Activated CD8-positive, alpha-beta T cell treated with anti-CD3 and anti-CD28 coated beads, Interleukin-2, amount 10 ng/mL, durations not matched to agents 7 days and 5 days (primary cell): ENCODE data around the gene SUGCT. TPM values are rescaled to one million over a fixed set of nuclear protein-coding genes. Genes with fewer than 3 reads are reported as not detected.
A peak's percentile ranks its signal among the peaks of the same experiment; 100 is the strongest.

Experiments
- ATAC-seq: fragments of 150-1000 bp; cut with Tn5 transposase; one replicate; pipeline ENCODE4 v1.10.0; 2021; ENCODE audit warnings: moderate library complexity
- CTCF ChIA-PET: fragments of 350-600 bp; sonication (Branson Sonifier 250); formaldehyde crosslinking; loops from one replicate; lab custom pipeline; 2021; ENCODE audit warnings: antibody characterized with exemption; lab: Charles Lee
- POLR2A ChIA-PET: fragments of 350-600 bp; sonication (Branson Sonifier 250); formaldehyde crosslinking; loops from one replicate; lab custom pipeline; 2021; ENCODE audit warnings: antibody characterized with exemption; lab: Charles Lee
- DNase-seq: peaks from one replicate; pipeline ENCODE4 v3.0.0-alpha.2; 2020
- H3K27ac Mint-ChIP-seq: one replicate; pipeline ENCODE4 v1.8.0; 2021; ENCODE audit warnings: mild to moderate bottlenecking, mixed read lengths
- H3K27me3 Mint-ChIP-seq: one replicate; pipeline ENCODE4 v1.8.0; 2021; ENCODE audit warnings: low read depth, mixed read lengths
- H3K36me3 Mint-ChIP-seq: one replicate; pipeline ENCODE4 v1.8.0; 2021; ENCODE audit warnings: low read depth, mixed read lengths
- H3K4me1 Mint-ChIP-seq: one replicate; pipeline ENCODE4 v1.8.0; 2021; ENCODE audit warnings: low read depth, mixed read lengths
- H3K4me3 Mint-ChIP-seq: one replicate; pipeline ENCODE4 v1.8.0; 2021; ENCODE audit warnings: mild to moderate bottlenecking, mixed read lengths
- H3K9me3 Mint-ChIP-seq: one replicate; pipeline ENCODE4 v1.8.0; 2022; ENCODE audit warnings: mixed read lengths; ENCODE audit not compliant: insufficient read depth
- total RNA-seq, 2 experiments: library from RNA; stranded (reverse); gene quantifications; one replicate each; pipeline ENCODE4 v1.2.3, GENCODE V29; 2021

The SUGCT gene
- total RNA-seq, 2 experiments from 2014 or later = 0.44 TPM; not detected in 1

DNA sequence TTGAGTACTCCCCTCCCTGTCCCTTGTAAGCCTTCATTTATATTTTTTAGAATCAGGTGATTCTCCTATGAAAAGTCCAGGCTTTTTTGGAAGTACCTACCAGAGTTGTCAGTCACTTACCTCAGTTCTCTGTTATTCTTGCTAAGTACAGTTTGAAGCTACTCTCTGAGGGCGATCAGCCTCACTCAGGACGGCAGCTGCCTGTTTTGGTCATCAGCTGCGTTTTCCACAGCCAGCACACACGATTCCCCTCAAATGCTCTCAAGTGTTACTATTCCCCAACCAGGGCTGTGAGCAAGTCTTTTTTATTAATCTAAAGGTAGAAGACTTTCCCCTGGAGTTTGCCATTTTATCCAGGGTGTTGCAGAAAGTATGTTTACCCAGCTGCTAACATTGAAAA lies 328.6 kb downstream of the SUGCT start:
- Mint-ChIP-seq H3K36me3 (no peaks in the 10 kb centered on the region), H3K9me3 (no peaks in the 10 kb centered on the region), H3K27ac (no peak overlapping the region), H3K4me3 (no peak overlapping the region), H3K27me3 (peaks cover 2% of the 10 kb centered on the region), H3K4me1 (peaks cover 8% of the 10 kb centered on the region)
- ChIA-PET CTCF (no interaction called here), POLR2A (interaction anchor here (0.7 kb wide), 1 partner anchor 479 kb away, joined by 3 read pairs; no protein-coding TSS in a partner anchor)
- ATAC-seq (no peak), DNase-seq (no peak)

DNA sequence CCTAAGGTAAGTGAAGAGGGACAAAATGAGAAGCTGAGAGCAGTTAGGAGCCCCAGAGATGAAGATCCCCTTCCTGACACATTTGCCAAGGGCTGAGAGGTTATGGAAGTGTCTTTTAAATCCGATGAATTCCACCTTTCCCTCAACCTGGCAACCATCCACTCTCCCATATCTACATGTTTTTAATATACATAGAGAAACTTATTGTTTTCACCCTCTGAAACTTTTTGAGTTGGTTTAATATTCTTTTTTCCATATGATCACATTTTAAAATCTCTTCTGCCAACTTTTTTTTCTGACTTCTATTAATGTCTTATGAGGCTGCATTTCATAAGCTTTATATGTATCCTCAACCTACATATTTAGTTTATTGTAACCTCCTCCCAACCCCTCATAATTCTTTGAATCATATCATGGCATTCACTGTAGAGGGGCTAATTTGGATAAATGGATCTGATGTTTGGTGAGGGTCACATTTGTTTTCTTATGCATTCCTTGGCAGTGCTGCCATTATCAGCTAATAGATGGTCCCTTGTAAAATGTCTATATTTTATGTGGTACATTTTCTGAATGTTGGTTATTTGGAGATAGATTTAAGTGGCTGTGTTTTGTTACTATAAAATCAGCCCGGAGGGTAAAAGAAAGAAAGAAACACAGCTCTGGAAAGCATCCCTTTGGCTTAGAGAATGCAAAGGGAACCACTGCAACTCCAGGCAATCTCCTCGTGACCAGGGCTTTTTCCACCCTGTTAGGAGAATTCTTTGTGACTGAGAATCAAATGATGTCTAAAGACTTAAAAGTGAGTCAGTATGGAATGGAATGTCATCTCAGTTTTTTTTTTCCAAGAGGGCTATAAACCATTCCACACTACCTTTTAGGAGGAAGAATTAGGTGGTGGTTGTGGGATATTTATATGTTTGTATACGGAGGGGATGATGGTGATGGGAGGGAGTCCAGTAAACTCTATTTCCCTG lies 334.4 kb downstream of the SUGCT start:
- ATAC-seq = no peak
- POLR2A ChIA-PET = interaction anchor here (0.6 kb wide), 1 partner anchor 48 kb away, joined by 4 read pairs; no protein-coding TSS in a partner anchor
- no peak for DNase-seq

DNA sequence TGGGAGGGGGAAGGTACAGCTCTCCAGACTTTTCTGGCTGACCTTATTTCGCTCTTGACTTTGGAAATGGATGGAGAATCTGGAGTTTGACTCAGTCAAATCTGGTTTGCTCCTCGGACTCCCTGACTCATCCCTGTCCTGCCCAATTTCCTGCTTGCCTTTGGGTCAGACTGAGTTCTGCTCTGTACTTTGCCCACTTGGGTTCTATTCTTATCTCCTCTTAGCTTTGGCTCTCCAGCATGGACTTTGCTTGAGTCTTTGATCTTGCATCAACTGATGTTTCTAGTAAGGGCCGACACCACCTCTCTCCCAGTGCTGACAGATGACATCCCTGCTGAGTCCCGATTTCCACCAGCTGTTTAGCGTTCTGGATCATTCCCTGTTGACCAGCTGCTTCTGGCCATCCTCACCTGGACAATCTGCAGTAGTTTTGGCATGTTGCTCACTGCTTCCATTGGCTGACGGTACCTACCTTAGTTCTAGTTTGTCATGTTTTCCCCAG lies 335.3 kb downstream of the SUGCT start:
- Mint-ChIP-seq H3K4me1 (peaks cover 12% of the 10 kb centered on the region), H3K4me3 (no peak overlapping the region), H3K27ac (no peak overlapping the region), H3K9me3 (no peaks in the 10 kb centered on the region), H3K36me3 (no peaks in the 10 kb centered on the region), H3K27me3 (peaks cover 4% of the 10 kb centered on the region)
- POLR2A ChIA-PET = no interaction called here
- DNase-seq (no peak), ATAC-seq (no peak)
- CTCF ChIA-PET = no interaction called here

More for the DNA sequence above, 334.4 kb downstream of the SUGCT start:
- H3K4me3 Mint-ChIP-seq = no peak overlapping the region
- CTCF ChIA-PET = no interaction called here
- no peaks in the 10 kb centered on the region for H3K36me3 Mint-ChIP-seq
- H3K27ac Mint-ChIP-seq = no peak overlapping the region
- peaks cover 2% of the 10 kb centered on the region for H3K4me1 Mint-ChIP-seq
- peaks cover 4% of the 10 kb centered on the region for H3K27me3 Mint-ChIP-seq
- H3K9me3 Mint-ChIP-seq = no peaks in the 10 kb centered on the region

DNA sequence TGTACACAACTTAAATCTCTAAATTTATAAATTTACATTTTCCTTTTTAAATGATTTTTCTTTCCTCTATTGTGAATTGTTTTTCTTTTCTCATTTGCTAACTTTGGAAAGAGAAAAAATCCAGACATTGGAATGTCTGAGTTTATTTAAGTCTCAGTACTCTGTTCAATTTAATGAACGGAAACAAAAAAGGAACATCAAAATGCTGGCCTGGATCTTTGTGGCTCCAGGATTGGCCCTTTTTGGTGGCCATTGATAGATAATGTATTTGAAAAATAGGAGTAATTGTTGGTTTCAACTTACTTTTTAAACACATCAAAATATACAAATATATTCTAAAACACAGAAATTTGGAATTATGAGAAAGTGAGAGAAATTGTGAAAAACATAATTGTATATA lies 336.0 kb downstream of the SUGCT start:
- Mint-ChIP-seq H3K9me3 (no peaks in the 10 kb centered on the region), H3K27ac (no peak overlapping the region), H3K27me3 (peaks cover 4% of the 10 kb centered on the region), H3K4me1 (peaks cover 18% of the 10 kb centered on the region), H3K4me3 (no peak overlapping the region), H3K36me3 (no peaks in the 10 kb centered on the region)
- no peak for DNase-seq
- POLR2A ChIA-PET = no interaction called here
- no peak for ATAC-seq
- CTCF ChIA-PET = no interaction called here

DNA sequence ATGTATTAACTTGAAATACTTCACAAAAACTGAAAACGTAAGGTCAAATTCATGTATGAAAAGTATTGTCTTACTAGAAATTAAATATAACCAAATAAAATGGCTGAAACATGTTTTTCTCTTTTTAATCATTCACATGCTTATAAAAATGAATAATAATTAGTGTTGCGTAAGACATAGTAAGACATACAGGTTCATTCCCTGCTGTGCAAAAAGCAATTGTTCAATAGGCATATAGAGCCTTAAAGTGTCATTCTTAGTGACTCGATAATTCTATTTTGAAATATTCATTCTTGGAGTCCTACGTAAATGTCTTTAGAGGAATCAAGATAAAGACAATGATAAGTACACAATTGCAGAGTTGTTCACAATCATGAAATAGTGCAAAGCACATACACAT lies 337.1 kb downstream of the SUGCT start:
- no peaks in the 10 kb centered on the region for H3K36me3 Mint-ChIP-seq
- CTCF ChIA-PET = no interaction called here
- no peak for ATAC-seq

DNA sequence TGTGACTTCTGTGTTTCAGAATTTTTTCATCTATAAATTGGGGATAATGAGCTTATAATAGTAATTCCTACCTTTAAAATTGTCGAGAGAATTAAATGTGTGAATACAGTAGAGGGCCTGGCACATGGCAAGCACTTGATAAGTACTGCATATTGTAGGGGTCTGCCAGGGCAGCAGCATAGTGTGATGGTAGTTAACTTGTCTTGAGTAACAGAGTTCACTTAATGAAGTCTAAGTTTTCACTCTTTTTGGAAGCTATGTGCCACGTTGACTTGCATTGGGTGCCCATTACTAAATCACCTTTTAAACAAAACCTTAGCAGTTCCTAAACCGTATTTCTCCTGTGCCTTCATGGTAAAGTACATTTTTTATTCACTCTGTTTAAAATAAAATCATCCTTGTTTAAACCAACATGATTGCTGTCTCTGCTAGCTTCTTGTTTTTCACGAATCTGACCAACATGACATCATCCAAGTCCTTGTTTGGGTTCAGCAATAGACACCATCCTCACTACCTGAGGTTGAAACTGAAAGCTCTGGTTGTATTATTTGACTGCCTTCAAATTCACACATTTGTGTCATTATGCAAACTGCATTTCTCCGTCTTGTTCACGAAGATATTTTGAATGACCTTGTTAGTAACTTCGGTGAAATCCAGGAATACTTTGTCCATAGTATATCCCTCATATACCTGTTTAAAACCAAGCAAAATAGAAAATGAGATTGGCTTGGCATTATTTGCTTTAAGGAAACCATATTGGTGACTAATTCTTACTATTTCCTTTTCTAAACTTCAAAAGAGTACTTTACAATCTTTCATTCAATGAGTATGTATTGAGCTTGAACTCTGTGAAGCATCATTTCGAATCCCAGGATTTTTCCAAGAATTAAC lies 340.2 kb downstream of the SUGCT start:
- Mint-ChIP-seq H3K9me3 (no peaks in the 10 kb centered on the region), H3K27me3 (peaks cover 4% of the 10 kb centered on the region), H3K4me3 (no peak overlapping the region), H3K36me3 (no peaks in the 10 kb centered on the region), H3K27ac (no peak overlapping the region), H3K4me1 (peaks cover 24% of the 10 kb centered on the region)
- peak; percentile 26 for DNase-seq
- ATAC-seq = peak; percentile 77
- ChIA-PET CTCF (interaction anchor here (0.8 to 1.8 kb wide), 3 partner anchors 9 to 242 kb away, joined by 3 to 6 read pairs (median 5); no protein-coding TSS in a partner anchor), POLR2A (no interaction called here)

More for the DNA sequence above, 337.1 kb downstream of the SUGCT start:
- Mint-ChIP-seq H3K9me3 (no peaks in the 10 kb centered on the region), H3K4me1 (peaks cover 22% of the 10 kb centered on the region), H3K27ac (no peak overlapping the region), H3K27me3 (peaks cover 4% of the 10 kb centered on the region), H3K4me3 (no peak overlapping the region)
- POLR2A ChIA-PET = no interaction called here
- DNase-seq = no peak

DNA sequence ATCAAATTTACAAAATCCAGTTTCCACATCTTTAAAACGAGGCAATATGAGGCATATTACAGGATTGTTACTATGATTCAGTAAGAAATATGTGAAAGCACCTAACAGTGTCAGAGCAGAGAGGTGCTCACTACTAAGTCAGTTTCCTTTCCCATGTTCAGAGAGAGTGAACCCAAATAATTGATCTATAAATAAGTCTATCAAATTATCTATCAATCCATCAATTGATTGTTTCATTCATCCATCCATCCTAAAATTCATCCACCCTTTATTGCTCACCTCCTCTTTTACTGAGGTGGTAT lies 340.8 kb downstream of the SUGCT start:
- H3K36me3 Mint-ChIP-seq = no peaks in the 10 kb centered on the region
- no peaks in the 10 kb centered on the region for H3K9me3 Mint-ChIP-seq
- no peaks in the 10 kb centered on the region for H3K27me3 Mint-ChIP-seq
- H3K4me1 Mint-ChIP-seq = peaks cover 24% of the 10 kb centered on the region
- ATAC-seq (no peak), DNase-seq (no peak)
- H3K4me3 Mint-ChIP-seq = no peak overlapping the region
- POLR2A ChIA-PET = interaction anchor here (0.6 kb wide), 1 partner anchor 8 kb away, joined by 3 read pairs; no protein-coding TSS in a partner anchor
- CTCF ChIA-PET = interaction anchor here (1.8 kb wide), 1 partner anchor 9 kb away, joined by 5 read pairs; no protein-coding TSS in a partner anchor
- H3K27ac Mint-ChIP-seq = no peak overlapping the region

DNA sequence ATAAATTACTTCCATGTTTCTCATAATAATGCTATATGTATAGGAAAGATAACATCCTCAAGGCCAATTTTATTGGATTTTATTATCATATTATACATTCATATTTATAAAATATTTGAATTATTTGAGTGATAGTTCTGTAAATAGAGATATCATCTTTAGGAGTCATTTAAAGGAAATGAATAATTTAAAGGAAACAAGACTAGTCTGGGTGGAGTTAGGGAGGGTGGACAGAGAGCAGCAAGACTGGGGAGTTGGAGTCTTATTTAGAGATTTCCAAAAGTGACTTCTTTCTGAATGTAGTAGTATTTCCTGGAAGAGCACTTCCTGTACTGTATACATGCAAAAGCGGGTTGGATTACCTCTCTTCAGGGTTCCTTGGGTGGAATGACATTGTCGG lies 342.3 kb downstream of the SUGCT start:
- Mint-ChIP-seq H3K9me3 (no peaks in the 10 kb centered on the region), H3K36me3 (no peaks in the 10 kb centered on the region), H3K4me1 (peaks cover 24% of the 10 kb centered on the region), H3K27ac (no peak overlapping the region), H3K27me3 (no peaks in the 10 kb centered on the region), H3K4me3 (no peak overlapping the region)
- ChIA-PET POLR2A (no interaction called here), CTCF (no interaction called here)
- DNase-seq (no peak), ATAC-seq (no peak)

DNA sequence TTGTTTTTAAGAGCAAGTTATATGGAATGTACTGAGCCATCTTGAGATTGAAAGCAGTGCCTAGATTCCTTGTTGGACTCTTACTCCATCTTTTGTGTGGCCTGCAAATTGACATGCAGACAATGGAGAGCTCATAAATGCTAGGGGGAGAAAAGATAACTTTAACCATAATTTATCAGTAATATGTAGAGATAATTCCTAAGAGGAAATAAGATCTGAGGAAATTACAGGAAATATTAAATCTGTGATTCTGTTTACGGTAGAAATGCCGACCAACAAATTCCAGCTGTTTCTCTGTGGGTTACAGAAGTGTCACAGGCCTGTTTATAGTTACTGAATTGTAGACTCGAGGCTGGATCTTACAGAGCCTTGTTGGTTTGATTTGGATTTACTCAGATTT lies 348.0 kb downstream of the SUGCT start:
- DNase-seq = no peak
- H3K27ac Mint-ChIP-seq = no peak overlapping the region

DNA sequence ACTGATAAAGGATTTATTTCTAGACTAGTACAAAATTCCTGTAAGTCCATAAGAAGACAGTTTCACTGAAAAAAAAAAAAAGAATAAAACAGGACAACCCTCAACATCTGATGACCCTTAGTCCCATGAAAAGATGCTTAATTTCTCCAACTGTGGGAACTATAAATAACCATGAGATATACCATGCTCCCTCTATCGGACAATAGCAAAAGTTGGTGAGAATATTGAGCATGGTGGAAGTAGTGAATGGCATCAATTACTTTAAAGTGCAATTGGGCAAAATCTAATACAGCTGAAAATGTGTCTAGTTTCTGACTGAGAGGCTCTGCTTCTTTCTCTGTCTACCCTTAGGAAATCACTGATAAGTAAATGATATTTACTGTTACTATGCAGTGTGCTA lies 348.8 kb downstream of the SUGCT start:
- Mint-ChIP-seq H3K4me1 (no peaks in the 10 kb centered on the region), H3K4me3 (no peak overlapping the region), H3K27me3 (no peaks in the 10 kb centered on the region), H3K27ac (no peak overlapping the region), H3K36me3 (no peaks in the 10 kb centered on the region), H3K9me3 (no peaks in the 10 kb centered on the region)
- ATAC-seq (no peak), DNase-seq (no peak)
- POLR2A ChIA-PET = no interaction called here
- CTCF ChIA-PET = interaction anchor here (1.5 kb wide), 1 partner anchor 9 kb away, joined by 5 read pairs; no protein-coding TSS in a partner anchor

More for the DNA sequence above, 348.0 kb downstream of the SUGCT start:
- H3K9me3 Mint-ChIP-seq = no peaks in the 10 kb centered on the region
- H3K27me3 Mint-ChIP-seq = no peaks in the 10 kb centered on the region
- no peaks in the 10 kb centered on the region for H3K36me3 Mint-ChIP-seq
- CTCF ChIA-PET = no interaction called here
- H3K4me1 Mint-ChIP-seq = no peaks in the 10 kb centered on the region
- ATAC-seq = no peak
- POLR2A ChIA-PET = no interaction called here
- no peak overlapping the region for H3K4me3 Mint-ChIP-seq

DNA sequence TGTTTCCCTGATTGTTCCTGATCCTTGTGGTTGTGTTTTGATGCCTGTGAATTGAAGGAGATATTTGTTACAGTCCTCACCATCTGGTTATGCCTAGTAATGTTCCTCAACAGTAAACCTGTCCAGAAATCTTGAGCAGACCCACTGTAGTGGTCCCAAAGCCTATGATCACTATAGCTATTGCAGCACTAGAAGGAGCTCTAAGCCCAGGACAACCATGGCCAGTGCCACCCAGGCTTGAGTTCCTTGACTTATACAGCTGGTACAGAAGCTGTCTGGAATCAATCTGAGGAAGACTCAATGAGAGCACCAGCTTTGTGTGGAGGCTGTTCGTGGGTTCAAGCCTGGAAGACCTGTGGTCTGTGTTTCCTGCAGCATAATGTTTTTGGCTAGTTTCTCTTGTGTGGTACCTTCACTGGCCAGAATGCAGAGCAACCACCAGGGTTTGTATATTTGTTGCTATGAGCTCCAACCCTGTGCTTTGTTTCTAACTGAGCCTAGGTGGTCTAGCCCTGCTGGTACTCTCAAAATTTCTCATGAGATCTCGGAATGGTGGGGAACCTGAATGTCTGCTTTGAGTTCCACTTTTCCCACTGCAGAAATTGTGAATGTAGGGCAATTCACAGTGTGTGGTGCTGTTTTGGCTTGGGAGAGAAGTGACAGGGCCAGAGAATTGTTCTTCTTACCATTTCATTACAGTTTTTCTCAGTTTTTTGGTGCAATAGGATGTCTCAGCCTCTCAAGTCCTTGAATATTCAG lies 355.2 kb downstream of the SUGCT start:
- no peaks in the 10 kb centered on the region for H3K4me1 Mint-ChIP-seq
- no peaks in the 10 kb centered on the region for H3K36me3 Mint-ChIP-seq
- peaks cover 2% of the 10 kb centered on the region for H3K27me3 Mint-ChIP-seq
- ChIA-PET POLR2A (no interaction called here), CTCF (no interaction called here)
- no peak overlapping the region for H3K4me3 Mint-ChIP-seq
- DNase-seq (no peak), ATAC-seq (no peak)
- H3K9me3 Mint-ChIP-seq = peaks cover 4% of the 10 kb centered on the region
- H3K27ac Mint-ChIP-seq = no peak overlapping the region
